Adipocyte (in vitro differentiated cells): ENCODE data around the gene S1PR3.

Source experiments
- DNase-seq: peaks from one replicate; pipeline ENCODE4 v3.0.0-alpha.2; 2015; ENCODE audit warnings: low read depth
- H3K27me3 ChIP-seq: replicated peaks from 2 replicates; pipeline ENCODE4 v1.7.0; 2013; ENCODE audit warnings: mild to moderate bottlenecking, low read length, moderate library complexity; ENCODE audit not compliant: control insufficient read depth, insufficient read depth
- H3K36me3 ChIP-seq: 2 replicates; pipeline ENCODE4 v1.7.0; 2013; ENCODE audit warnings: low read length, mild to moderate bottlenecking, moderate library complexity; ENCODE audit not compliant: control insufficient read depth, insufficient read depth, severe bottlenecking
- H3K4me1 ChIP-seq: 2 replicates; pipeline ENCODE4 v1.7.0; 2013; ENCODE audit warnings: mild to moderate bottlenecking, low read length, moderate library complexity; ENCODE audit not compliant: control insufficient read depth, insufficient read depth
- H3K4me3 ChIP-seq: 2 replicates; pipeline ENCODE4 v1.7.0; 2013; ENCODE audit warnings: mild to moderate bottlenecking, low read length, moderate library complexity
- H3K9ac ChIP-seq: 2 replicates; pipeline ENCODE4 v1.7.0; 2013; ENCODE audit warnings: mild to moderate bottlenecking, low read length, moderate library complexity
- H3K9me3 ChIP-seq: 2 replicates; pipeline ENCODE4 v1.7.0; 2013; ENCODE audit warnings: mild to moderate bottlenecking, low read length, moderate library complexity; ENCODE audit not compliant: control insufficient read depth

The S1PR3 gene

GRCh38 chr9:89011683-89012082, 20.4 kb downstream of the S1PR3 start:
- Histone ChIP-seq H3K4me3 (no peak overlapping the region), H3K36me3 (no peaks in the 10 kb centered on the region), H3K4me1 (no peaks in the 10 kb centered on the region), H3K27me3 (no peaks in the 10 kb centered on the region), H3K9me3 (no peaks in the 10 kb centered on the region), H3K9ac (no peak overlapping the region)
- DNase-seq: no peak

- Histone ChIP-seq H3K9ac (no peak overlapping the region), H3K4me1 (no peaks in the 10 kb centered on the region), H3K4me3 (no peak overlapping the region), H3K36me3 (no peaks in the 10 kb centered on the region), H3K27me3 (no peaks in the 10 kb centered on the region), H3K9me3 (no peaks in the 10 kb centered on the region)
- no peak for DNase-seq
These were observed 21.2 kb downstream of the S1PR3 start for GRCh38 chr9:89012294-89013042.

GRCh38 chr9:89013660-89014059, 22.4 kb downstream of the S1PR3 start:
- no peak for DNase-seq
- no peaks in the 10 kb centered on the region for H3K36me3 ChIP-seq
- H3K9me3 ChIP-seq: no peaks in the 10 kb centered on the region
- no peak overlapping the region for H3K4me3 ChIP-seq
- no peaks in the 10 kb centered on the region for H3K4me1 ChIP-seq
- no peaks in the 10 kb centered on the region for H3K27me3 ChIP-seq
- H3K9ac ChIP-seq: no peak overlapping the region

- no peak for DNase-seq
- Histone ChIP-seq H3K9ac (no peak overlapping the region), H3K27me3 (no peaks in the 10 kb centered on the region), H3K9me3 (no peaks in the 10 kb centered on the region), H3K4me1 (no peaks in the 10 kb centered on the region), H3K36me3 (no peaks in the 10 kb centered on the region), H3K4me3 (no peak overlapping the region)
These were observed 22.9 kb downstream of the S1PR3 start for GRCh38 chr9:89014153-89014552.

GRCh38 chr9:89015336-89015735, 24.1 kb downstream of the S1PR3 start:
- Histone ChIP-seq H3K9me3 (no peaks in the 10 kb centered on the region), H3K4me3 (no peak overlapping the region), H3K9ac (no peak overlapping the region), H3K27me3 (no peaks in the 10 kb centered on the region), H3K4me1 (no peaks in the 10 kb centered on the region), H3K36me3 (no peaks in the 10 kb centered on the region)
- DNase-seq: peak; percentile 15

- no peak overlapping the region for H3K9ac ChIP-seq
- peaks cover 44% of the 10 kb centered on the region for H3K4me1 ChIP-seq
- no peaks in the 10 kb centered on the region for H3K9me3 ChIP-seq
- DNase-seq: no peak
- H3K4me3 ChIP-seq: no peak overlapping the region
- H3K27me3 ChIP-seq: no peaks in the 10 kb centered on the region
- no peaks in the 10 kb centered on the region for H3K36me3 ChIP-seq
These were observed 29.5 kb downstream of the S1PR3 start for GRCh38 chr9:89020754-89021153.

GRCh38 chr9:89021154-89021803, 30.0 kb downstream of the S1PR3 start:
- H3K36me3 ChIP-seq: no peaks in the 10 kb centered on the region
- H3K27me3 ChIP-seq: no peaks in the 10 kb centered on the region
- peak overlapping the region; percentile 75 for H3K9ac ChIP-seq
- peak; percentile 88 for DNase-seq
- peak overlapping the region; percentile 3 for H3K4me3 ChIP-seq
- peaks cover 47% of the 10 kb centered on the region for H3K4me1 ChIP-seq
- no peaks in the 10 kb centered on the region for H3K9me3 ChIP-seq

GRCh38 chr9:89022001-89022759, 30.9 kb downstream of the S1PR3 start:
- H3K4me3 ChIP-seq: peak overlapping the region; percentile 11
- DNase-seq: no peak
- no peaks in the 10 kb centered on the region for H3K36me3 ChIP-seq
- H3K9ac ChIP-seq: peak overlapping the region; percentile 75
- no peaks in the 10 kb centered on the region for H3K9me3 ChIP-seq
- H3K4me1 ChIP-seq: peaks cover 52% of the 10 kb centered on the region
- H3K27me3 ChIP-seq: no peaks in the 10 kb centered on the region

- no peaks in the 10 kb centered on the region for H3K36me3 ChIP-seq
- H3K4me3 ChIP-seq: no peak overlapping the region
These were observed 31.6 kb downstream of the S1PR3 start for GRCh38 chr9:89022902-89023301.

GRCh38 chr9:89023740-89024139, 32.5 kb downstream of the S1PR3 start:
- Histone ChIP-seq H3K36me3 (no peaks in the 10 kb centered on the region), H3K27me3 (no peaks in the 10 kb centered on the region), H3K4me1 (peaks cover 52% of the 10 kb centered on the region), H3K4me3 (no peak overlapping the region), H3K9me3 (no peaks in the 10 kb centered on the region), H3K9ac (peak overlapping the region; percentile 75)
- no peak for DNase-seq

More at GRCh38 chr9:89022902-89023301, 31.6 kb downstream of the S1PR3 start:
- DNase-seq: peak; percentile 57
- Histone ChIP-seq H3K9ac (peak overlapping the region; percentile 75), H3K9me3 (no peaks in the 10 kb centered on the region), H3K27me3 (no peaks in the 10 kb centered on the region), H3K4me1 (peaks cover 52% of the 10 kb centered on the region)

- Histone ChIP-seq H3K9ac (no peak overlapping the region), H3K36me3 (no peaks in the 10 kb centered on the region), H3K4me1 (peaks cover 52% of the 10 kb centered on the region), H3K9me3 (peaks cover 6% of the 10 kb centered on the region), H3K4me3 (no peak overlapping the region), H3K27me3 (no peaks in the 10 kb centered on the region)
- DNase-seq: no peak
These were observed 33.5 kb downstream of the S1PR3 start for GRCh38 chr9:89024727-89025126.
